ENCODE data around the gene ADGRD1. TPM values are rescaled to one million over a fixed set of nuclear protein-coding genes. Genes with fewer than 3 reads are reported as not detected.
"Not testable (repeated sequence)": the region's sequence is repeated elsewhere in the genome, so short reads cannot be mapped to it uniquely, and the experiment has no call there.

Gene ADGRD1
- total RNA-seq, 8 experiments from 2014 or later: 0.67 to 25.2 (median 2.9) TPM

DNA sequence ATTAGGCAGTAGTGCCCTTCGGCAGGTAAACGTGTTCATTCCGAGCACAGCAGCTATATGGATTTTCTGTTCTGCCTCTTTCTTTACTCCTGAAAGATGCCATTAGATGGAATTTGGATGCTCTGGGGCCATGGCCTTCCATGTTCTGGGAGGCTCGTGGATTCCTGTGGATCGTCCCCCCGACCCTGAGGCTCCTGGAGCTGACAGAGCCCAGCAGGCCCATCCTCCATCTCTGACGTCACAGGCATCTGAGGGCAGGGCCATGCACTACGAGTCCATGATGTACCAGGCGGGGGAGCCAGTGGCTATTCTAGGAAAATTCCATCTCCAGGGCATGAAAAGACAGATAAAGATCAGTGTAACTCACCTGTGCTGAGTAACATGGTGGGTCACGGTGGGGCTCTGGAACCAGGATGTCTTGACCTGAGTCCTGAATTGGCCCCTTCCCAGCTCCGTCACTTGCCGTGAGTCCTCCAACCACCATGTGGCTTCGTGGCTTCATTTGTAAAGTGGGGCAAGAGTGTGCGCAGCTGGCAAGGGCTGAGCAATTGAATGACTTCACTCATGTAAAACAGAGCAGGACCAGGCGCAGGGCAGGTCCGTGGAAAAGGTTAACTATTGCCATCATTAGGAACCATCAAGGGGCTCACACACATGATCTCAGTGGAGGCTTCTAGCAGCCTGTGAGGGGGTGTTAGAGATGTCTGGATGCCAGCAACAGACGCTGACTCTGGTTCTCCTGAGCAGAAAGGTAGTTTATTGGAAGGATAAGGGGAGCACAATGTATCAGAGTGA, 115.4 kb downstream of the ADGRD1 start:
- 73 to 100% (median 92%) methylated on average over 2 to 7 of the region's 17 CpGs; no CpG with 5 or more reads in 2 of the 10 experiments for WGBS, 10 experiments
- H3K4me1 ChIP-seq (replicated peaks in 1 of 2); in situ Hi-C loops (cut with MboI; ENCODE audit: low pct_unique_long_range_greater_than_20kb in 2 of 9, low sequenced_read_pairs in 9 of 9, unreplicated experiment in 9 of 9); H3K27ac ChIP-seq; H3K4me3 ChIP-seq: not testable (repeated sequence)
- peak in 6 of 8 experiments; percentile 39 to 76 (median 59) for ATAC-seq (replicated peaks in 6 of 8)

GRCh38 chr12:131070136-131070535, 116.4 kb downstream of the ADGRD1 start:
- 60 to 100% (median 100%) methylated on average over 1 to 3 of the region's 21 CpGs; no CpG with 5 or more reads in 7 of the 10 experiments for WGBS, 10 experiments
- H3K27ac ChIP-seq; H3K4me3 ChIP-seq; ATAC-seq (replicated peaks in 6 of 8); in situ Hi-C loops (cut with MboI; ENCODE audit: low pct_unique_long_range_greater_than_20kb in 2 of 9, low sequenced_read_pairs in 9 of 9, unreplicated experiment in 9 of 9): not testable (repeated sequence)
- H3K4me1 ChIP-seq (replicated peaks in 1 of 2): peaks cover 9 to 14% of the 10 kb centered on the region in 2 donors

- ATAC-seq (replicated peaks in 6 of 8); H3K4me3 ChIP-seq; in situ Hi-C loops (cut with MboI; ENCODE audit: low pct_unique_long_range_greater_than_20kb in 2 of 9, low sequenced_read_pairs in 9 of 9, unreplicated experiment in 9 of 9); H3K27ac ChIP-seq: not testable (repeated sequence)
- H3K4me1 ChIP-seq (replicated peaks in 1 of 2): peaks cover 9 to 17% of the 10 kb centered on the region in 2 donors
- no CpG with 5 or more reads among the region's 6 CpGs for WGBS, 10 experiments
Observed at GRCh38 chr12:131070668-131071067, 117.0 kb downstream of the ADGRD1 start.

DNA sequence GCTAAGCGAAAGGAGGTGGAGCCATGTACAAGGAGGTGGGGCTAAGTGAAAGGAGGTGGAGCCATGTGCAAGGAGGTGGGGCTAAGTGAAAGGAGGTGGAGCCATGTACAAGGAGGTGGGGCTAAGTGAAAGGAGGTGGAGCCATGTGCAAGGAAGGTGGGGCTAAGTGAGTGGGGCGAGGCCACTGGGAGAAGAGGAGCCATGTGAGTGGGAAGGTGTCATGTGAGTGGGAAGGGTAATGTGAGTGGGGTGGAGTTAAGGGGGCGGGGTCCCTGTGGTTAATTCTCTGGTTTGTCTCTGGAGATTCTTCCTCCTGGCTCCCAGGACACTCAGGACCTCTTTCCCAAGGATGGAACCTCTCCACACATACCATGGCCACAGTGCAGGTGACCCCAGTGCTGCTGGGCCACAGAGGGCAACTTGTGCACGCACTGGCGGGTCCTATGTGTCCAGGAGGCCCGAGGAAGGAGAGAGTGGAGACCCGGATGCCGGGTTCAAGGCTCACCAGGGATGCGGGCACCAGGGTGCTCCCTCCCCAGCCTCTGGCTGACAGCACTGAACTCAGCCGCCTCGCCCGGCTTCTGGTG, 117.6 kb downstream of the ADGRD1 start:
- ATAC-seq (replicated peaks in 6 of 8); H3K27ac ChIP-seq; in situ Hi-C loops (cut with MboI; ENCODE audit: low pct_unique_long_range_greater_than_20kb in 2 of 9, low sequenced_read_pairs in 9 of 9, unreplicated experiment in 9 of 9); H3K4me3 ChIP-seq: not testable (repeated sequence)
- peaks cover 9 to 12% of the 10 kb centered on the region in 2 donors for H3K4me1 ChIP-seq (replicated peaks in 1 of 2)
- 20 to 60% methylated on average over 1 of the region's 12 CpGs; no CpG with 5 or more reads in 8 of the 10 experiments for WGBS, 10 experiments

GRCh38 chr12:131071950-131072349, 118.2 kb downstream of the ADGRD1 start:
- H3K27ac ChIP-seq; ATAC-seq (replicated peaks in 6 of 8); H3K4me3 ChIP-seq; in situ Hi-C loops (cut with MboI; ENCODE audit: low pct_unique_long_range_greater_than_20kb in 2 of 9, low sequenced_read_pairs in 9 of 9, unreplicated experiment in 9 of 9): not testable (repeated sequence)
- WGBS, 10 experiments: no CpG with 5 or more reads among the region's 12 CpGs
- peaks cover 9 to 12% of the 10 kb centered on the region in 2 donors for H3K4me1 ChIP-seq (replicated peaks in 1 of 2)

DNA sequence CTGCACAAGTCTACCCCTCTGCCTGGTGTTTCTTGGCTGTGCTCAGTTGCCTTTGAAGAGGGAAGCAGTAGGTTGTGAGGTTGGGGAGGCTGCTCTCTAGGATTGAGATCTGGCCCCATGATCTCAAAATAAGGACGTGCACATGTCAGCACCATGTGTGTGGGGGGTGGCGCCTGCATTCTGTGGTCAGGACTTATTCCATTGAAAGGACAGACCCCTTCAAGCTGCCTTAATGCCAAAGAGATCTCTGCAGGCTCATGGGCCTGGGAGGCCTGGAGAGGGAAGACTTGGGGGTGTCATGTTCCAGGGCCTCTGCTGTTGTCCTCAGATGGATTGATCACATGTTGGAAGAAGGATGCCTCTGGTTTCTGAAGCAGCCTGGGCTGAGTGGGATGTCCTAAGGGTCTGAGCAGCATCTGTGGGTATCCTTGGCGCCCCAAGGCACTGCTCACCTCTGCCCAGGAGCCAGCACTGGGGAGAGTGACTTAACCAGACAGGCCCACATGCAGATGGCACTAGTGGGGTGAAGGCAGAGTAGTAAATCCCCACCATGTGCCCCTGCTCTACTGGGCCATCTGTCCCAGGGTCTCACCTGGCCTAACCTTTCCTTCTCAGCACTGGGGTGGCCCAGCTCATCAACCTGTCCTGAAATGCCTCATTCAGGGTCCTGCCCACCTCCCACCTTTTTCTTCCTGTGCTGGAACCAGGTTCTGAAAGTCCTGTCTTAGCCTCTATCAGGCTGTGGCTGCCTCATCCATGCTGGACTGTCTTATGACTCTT, 118.9 kb downstream of the ADGRD1 start:
- Histone ChIP-seq H3K27ac (no peak overlapping the region), H3K4me1 (replicated peaks in 1 of 2) (peaks cover 9 to 12% of the 10 kb centered on the region in 2 donors), H3K4me3 (no peak overlapping the region)
- WGBS, 10 experiments: 50 to 63% (median 54%) methylated on average over 1 to 2 of the region's 3 CpGs; no CpG with 5 or more reads in 6 of the 10 experiments
- in situ Hi-C loops (cut with MboI; ENCODE audit: low pct_unique_long_range_greater_than_20kb in 2 of 9, low sequenced_read_pairs in 9 of 9, unreplicated experiment in 9 of 9): no loop called here
- no peak for ATAC-seq (replicated peaks in 6 of 8)

DNA sequence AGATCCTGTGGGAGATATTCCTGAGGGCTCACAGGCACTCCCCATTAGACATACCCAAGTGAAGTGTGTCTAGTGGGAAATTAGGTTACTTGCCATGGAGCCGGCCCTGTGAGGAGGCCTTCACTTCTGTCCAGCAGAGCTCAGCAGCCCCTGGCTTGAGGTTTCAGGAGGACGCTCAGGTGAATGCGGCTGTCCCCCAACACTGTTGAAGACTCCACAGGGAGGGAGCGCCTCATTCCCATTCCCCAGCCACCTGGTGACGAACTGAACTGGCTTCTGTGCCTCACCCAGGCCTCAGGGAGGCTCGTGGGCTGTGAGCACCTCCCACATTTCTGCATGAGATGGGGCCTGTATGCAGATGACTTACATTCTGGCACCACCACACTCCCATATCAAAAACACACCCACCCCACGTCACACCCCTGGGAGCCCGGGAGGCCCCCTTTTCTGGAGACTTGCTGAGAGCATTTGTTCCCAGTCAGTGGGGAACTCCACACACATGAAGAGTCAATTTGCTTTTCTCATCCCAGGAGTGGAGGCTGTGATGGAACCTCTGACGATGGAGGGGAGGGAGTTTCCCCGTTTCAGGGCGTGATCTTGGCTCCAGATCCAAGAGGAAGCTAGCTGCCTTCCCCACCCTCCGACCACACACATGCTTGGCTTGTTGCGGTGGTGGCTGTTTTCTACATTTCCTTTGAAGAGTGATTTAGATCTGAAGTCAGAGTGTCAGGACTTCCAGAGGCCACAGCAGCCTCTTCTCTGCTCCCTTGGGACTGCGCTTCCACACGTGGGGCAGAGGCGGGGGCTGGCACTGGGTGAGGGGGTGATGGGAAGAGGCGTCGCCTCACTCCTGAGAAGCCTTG, 120.7 kb downstream of the ADGRD1 start:
- in situ Hi-C loops (cut with MboI; ENCODE audit: low pct_unique_long_range_greater_than_20kb in 2 of 9, low sequenced_read_pairs in 9 of 9, unreplicated experiment in 9 of 9): loop anchor here in 1 of 9 experiments (25.0 kb wide), 1 partner anchor 162 kb away; no protein-coding TSS in a partner anchor
- ATAC-seq (replicated peaks in 6 of 8): peak in 7 of 8 experiments; percentile 49 to 92 (median 81)
- Histone ChIP-seq H3K27ac (peak overlapping the region in 1 of 2 donors; percentile 5), H3K4me3 (no peak overlapping the region), H3K4me1 (replicated peaks in 1 of 2) (peaks cover 9 to 12% of the 10 kb centered on the region in 2 donors)
- WGBS, 10 experiments: 33 to 100% (median 90%) methylated on average over 1 to 4 of the region's 18 CpGs; no CpG with 5 or more reads in 6 of the 10 experiments

GRCh38 chr12:131075194-131075593, 121.5 kb downstream of the ADGRD1 start:
- H3K27ac ChIP-seq: no peak overlapping the region
- in situ Hi-C loops (cut with MboI; ENCODE audit: low pct_unique_long_range_greater_than_20kb in 2 of 9, low sequenced_read_pairs in 9 of 9, unreplicated experiment in 9 of 9): loop anchor here in 1 of 9 experiments (25.0 kb wide), 1 partner anchor 163 kb away; no protein-coding TSS in a partner anchor
- H3K4me3 ChIP-seq: no peak overlapping the region
- ATAC-seq (replicated peaks in 6 of 8): peak in 1 of 8 experiments; percentile 1
- 20 to 94% (median 67%) methylated on average over 2 to 6 of the region's 6 CpGs; no CpG with 5 or more reads in 5 of the 10 experiments for WGBS, 10 experiments
- H3K4me1 ChIP-seq (replicated peaks in 1 of 2): peaks cover 9 to 12% of the 10 kb centered on the region in 2 donors

GRCh38 chr12:131075611-131076010, 121.9 kb downstream of the ADGRD1 start:
- Histone ChIP-seq H3K4me1 (replicated peaks in 1 of 2) (peaks cover 9 to 12% of the 10 kb centered on the region in 2 donors), H3K27ac (no peak overlapping the region), H3K4me3 (no peak overlapping the region)
- in situ Hi-C loops (cut with MboI; ENCODE audit: low pct_unique_long_range_greater_than_20kb in 2 of 9, low sequenced_read_pairs in 9 of 9, unreplicated experiment in 9 of 9): loop anchor here in 1 of 9 experiments (25.0 kb wide), 1 partner anchor 163 kb away; no protein-coding TSS in a partner anchor
- no peak for ATAC-seq (replicated peaks in 6 of 8)
- 57 to 80% (median 65%) methylated on average over 1 to 7 of the region's 8 CpGs; no CpG with 5 or more reads in 6 of the 10 experiments for WGBS, 10 experiments

DNA sequence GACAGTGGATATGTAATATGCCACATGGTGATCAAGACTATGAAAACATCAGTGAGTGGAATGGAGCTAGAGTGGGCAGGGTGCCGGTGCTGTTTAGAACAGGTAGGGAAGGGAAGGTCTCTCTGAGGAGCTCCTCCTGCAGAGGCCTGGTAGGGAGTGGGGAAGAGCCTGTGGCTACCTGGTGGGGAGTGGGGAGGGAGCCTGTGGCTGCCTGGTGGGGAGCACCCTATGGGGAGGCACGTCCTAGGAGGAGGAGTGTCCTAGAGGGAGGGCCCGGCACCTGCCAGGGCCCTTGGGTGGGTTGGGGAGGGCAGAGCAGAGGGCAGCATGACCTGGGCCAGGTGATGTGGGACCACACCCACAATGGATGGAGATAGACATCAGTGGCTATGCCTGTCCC, 122.6 kb downstream of the ADGRD1 start:
- 100% methylated on average over 1 of the region's 3 CpGs; no CpG with 5 or more reads in 9 of the 10 experiments for WGBS, 10 experiments
- H3K4me3 ChIP-seq: no peak overlapping the region
- in situ Hi-C loops (cut with MboI; ENCODE audit: low pct_unique_long_range_greater_than_20kb in 2 of 9, low sequenced_read_pairs in 9 of 9, unreplicated experiment in 9 of 9): loop anchor here in 1 of 9 experiments (25.0 kb wide), 1 partner anchor 164 kb away; no protein-coding TSS in a partner anchor
- no peak for ATAC-seq (replicated peaks in 6 of 8)
- peaks cover 10 to 12% of the 10 kb centered on the region in 2 donors for H3K4me1 ChIP-seq (replicated peaks in 1 of 2)
- no peak overlapping the region for H3K27ac ChIP-seq

- Histone ChIP-seq H3K27ac (no peak overlapping the region), H3K4me1 (replicated peaks in 1 of 2) (peaks cover 18 to 20% of the 10 kb centered on the region in 2 donors), H3K4me3 (no peak overlapping the region)
- in situ Hi-C loops (cut with MboI; ENCODE audit: low pct_unique_long_range_greater_than_20kb in 2 of 9, low sequenced_read_pairs in 9 of 9, unreplicated experiment in 9 of 9): loop anchor here in 1 of 9 experiments (25.0 kb wide), 1 partner anchor 165 kb away; no protein-coding TSS in a partner anchor
- ATAC-seq (replicated peaks in 6 of 8): peak in 3 of 8 experiments; percentile 8 to 30 (median 10)
- 41 to 93% (median 74%) methylated on average over 3 to 10 of the region's 25 CpGs; no CpG with 5 or more reads in 2 of the 10 experiments for WGBS, 10 experiments
Observed at GRCh38 chr12:131076791-131077747, 123.4 kb downstream of the ADGRD1 start.
